SU-DHL-6 (cell line): Measurements from ENCODE around the gene INTS1.

Experiments
- CTCF ChIP-seq: fragments of 200-600 bp; sonication (generic); IDR thresholded peaks from one replicate; pipeline ENCODE4 v1.5.1; 2017; ENCODE audit warnings: antibody characterized with exemption, mild to moderate bottlenecking, low read length, moderate library complexity; ENCODE audit not compliant: insufficient read depth, poor library complexity, severe bottlenecking
- EZH2phosphoT487 ChIP-seq: fragments of 200-600 bp; sonication (generic), shearing (Covaris generic); conservative IDR thresholded peaks from 2 replicates; pipeline ENCODE4 v1.6.1; 2018; ENCODE audit warnings: mild to moderate bottlenecking, antibody characterized with exemption, low read length, moderate library complexity, mixed read lengths

- TF ChIP-seq CTCF, result no peak
- TF ChIP-seq EZH2phosphoT487, result no peak
Observed at GRCh38 chr7:1430056-1430845, 73.9 kb downstream of the INTS1 start.
